Stimulated activated CD8-positive, alpha-beta memory T cell treated with anti-CD3 and anti-CD28 coated beads, Interleukin-7, amount 100 ng/mL, for 24 hours (primary cell): ENCODE measurements around the gene SRMS.

Experiments
- DNase-seq: peaks from one replicate; pipeline ENCODE4 v3.0.0-alpha.2; 2020; ENCODE audit warnings: low read depth

Gene SRMS

DNA sequence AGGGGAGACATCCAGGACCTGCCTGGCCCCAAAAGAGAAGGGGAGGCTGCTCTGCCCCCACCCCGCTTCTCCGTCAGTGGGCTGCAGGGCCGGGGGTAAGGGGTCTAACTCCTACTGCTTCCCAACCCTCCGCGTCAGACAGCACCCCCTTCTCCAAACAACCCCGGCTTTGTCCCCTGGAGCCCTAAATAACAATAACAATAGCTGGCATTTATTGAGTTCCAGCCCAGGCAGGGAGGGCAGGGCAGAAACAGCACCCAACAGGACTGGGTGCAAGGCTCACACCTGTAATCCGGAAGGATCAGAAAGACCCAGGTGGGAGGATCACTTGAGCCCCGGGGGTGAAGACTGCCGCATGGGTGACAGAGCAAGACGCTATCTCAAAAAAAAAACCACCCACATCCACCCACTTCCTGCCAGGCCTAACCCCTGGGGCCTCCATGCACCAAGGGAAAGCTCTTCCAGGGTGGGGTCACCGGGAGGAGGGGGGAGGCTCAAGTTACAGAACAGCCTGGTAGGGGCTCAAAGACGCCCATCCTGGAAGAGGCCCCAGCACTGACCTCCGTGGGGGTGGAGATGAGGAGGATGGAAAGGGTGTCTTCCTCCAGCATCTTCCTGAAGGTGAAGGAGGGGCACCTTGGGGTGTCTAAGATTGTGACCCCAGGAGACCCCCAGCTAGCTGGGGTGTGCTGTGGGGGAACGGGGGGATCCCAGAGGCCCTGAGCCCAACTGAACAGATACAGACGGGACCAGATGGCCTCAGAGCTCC lies 5.1 kb upstream of the SRMS start:
- DNase-seq = no peak

DNA sequence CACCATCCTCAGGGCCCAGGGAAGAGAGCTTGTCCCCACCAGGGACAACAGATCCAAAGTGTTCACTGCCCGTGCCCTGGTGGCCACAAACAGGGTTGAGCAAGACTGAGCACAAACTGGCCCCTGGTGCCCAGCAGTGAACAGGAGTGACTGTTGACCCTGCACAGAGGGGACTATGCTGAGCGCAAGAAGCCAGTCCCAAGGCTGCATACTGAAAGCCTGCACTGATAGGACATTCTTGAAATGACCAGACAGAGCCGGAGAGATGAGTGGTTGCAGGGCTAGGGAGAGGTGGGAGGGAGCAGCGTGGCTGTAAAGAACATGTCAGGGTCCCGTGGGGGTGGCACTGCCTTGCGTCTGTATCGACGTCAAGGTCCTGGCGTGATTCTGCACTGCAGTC lies 3.5 kb upstream of the SRMS start:
- no peak for DNase-seq

DNA sequence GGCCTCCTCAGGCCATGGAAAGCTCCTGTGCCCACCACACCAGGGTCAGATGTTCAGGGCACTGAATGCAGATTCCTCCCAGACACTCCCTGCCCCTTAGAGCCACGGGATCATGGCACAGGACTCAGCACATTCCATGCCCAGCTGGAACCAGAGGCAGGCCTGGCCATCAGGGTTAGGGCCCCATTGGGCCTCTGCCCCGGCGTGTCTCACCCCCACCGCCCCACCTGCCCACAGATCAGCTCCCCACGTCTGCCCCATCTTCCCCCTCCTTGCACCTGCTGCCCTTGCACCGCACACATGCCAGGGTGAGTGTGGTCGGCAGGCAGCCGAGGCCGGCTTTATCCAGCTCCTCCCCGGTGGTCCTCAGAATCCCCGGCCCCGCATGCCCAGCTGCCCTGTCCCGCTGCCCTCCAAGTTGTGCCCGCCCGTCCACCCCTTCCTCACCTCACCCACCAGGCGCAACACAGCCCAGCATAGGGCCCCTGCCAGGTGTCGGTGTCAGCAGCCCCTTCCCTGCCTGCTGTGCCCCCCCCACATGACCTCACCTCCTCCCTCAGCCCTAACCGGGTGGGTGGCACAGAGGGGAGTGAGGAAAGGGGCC lies 2.2 kb upstream of the SRMS start:
- DNase-seq = no peak

DNA sequence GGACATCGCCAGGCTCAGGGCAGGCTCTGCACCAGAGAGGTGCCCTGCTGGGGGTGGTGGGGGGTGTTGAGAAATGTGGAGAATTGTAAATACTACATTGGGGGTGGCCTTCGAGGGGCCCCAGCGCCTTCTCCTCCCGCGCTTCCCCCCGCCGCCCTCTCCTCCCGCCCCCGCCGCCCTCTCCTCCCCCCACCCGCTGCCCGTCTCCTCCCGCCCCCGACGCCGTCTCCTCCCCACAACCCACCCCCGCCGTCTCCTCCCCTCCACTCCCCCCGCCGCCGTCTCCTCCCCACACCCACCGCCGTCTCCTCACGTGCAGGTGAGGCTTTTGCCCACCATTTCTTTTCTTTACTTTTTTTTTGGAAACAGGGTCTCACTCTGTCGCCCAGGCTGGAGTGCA lies 1.5 kb upstream of the SRMS start:
- no peak for DNase-seq

DNA sequence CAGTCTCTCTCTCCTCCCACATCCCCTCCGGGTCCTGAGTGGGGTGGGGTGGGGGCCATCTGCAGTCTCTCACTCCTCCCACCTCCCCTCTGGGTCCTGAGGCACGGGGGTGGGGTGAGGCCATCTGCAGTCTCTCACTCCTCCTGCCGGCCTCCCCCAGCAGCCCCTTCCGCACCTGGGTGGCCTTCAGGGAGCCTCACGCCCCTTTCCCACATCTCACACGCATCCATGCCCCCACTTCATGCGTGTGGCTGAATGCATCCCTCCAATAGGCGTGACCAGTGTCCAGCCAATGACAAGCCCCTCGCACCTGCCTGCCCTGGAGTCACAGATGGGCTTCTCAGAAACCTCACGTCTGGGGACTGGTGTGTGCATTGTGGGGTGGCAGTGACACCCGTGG lies 993 bp upstream of the SRMS start:
- DNase-seq = no peak

DNA sequence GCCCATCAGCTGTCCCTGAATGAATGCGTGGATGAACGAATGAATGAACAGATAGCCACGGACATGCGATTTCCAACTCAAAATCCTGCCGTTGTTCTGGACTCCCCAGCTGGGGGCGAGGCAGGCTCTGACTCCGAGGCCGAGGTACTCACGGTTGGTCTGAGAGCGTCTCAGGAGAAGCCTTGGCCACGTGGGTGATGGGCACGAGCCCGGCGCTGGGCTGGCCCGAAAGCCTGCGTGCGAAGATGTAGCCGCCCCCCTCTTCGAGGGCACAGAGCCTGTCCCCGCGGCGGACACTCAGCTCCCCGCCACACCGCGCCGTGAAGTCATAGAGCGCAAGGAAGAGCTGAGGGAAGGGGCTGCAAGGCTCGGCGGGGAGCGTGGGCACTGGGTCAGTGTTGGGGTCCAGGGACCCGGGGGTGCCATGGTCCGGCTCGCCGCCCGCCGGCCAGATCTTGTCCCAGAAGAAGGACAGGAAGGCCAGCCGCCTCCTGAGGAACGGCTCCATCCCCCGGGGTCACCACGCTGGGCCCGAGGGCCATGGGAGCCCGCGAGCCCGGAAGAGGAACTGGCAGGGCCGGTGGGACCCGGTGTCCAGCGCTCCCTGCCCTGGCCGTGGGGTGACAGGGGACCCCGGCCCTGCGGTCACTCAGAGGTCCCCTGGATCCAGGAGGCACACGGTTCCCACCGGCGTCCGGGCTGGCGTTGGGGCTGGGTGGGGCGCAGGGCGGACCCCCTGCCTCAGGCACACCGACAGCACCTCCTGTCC lies 409 bp downstream of the SRMS start:
- DNase-seq = no peak

DNA sequence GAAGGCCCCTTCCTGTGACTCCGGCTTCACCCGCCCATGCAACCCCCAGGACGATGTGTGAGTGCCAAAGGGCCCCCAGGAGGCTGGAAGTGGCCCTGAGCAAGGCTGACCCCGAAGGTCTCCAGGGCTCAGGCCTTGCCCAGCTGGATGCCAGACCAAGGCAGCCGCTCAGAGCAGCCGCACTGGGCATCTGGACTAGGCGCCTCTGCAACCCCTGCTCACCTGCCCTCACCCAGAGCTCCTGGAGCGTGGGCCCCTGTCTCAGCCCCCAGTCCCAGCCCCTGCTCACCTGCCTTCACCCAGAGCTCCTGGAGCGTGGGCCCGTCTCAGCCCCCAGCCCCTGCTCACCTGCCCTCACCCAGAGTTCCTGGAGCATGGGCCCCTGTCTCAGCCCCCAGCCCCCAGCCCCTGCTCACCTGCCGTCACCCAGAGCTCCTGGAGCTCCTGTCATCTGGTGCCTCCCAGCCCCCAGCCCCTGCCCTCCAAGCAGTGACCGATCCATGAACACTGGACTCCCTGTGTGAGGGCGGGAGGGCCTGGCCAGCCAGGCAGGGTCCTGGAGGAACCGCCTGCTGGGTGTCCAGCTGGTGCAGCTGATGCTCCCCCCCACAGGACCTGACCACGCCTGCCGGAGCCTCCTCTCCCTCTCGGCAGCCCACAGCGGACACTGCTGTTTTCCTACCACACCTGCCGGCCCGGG lies 1.1 kb downstream of the SRMS start:
- no peak for DNase-seq

DNA sequence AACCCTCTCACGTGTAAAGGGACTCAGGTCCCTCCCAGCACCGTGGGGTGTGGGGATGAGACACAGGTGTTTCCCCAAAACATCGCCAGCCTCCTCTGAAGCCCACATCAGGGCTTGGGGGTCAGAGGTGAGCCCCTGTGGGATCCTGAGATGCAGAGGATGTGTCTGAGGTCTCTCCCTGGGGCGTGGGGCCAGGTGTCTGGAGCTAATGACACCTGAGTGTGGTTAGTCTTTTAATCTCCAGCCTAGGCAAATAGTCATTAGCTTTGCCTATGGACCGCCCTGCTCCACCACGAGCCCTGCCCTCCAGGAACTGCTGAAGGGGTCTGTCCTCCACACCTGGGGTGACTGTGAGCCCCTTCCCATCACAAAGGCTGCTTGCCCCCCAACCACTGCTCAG lies 1.7 kb downstream of the SRMS start:
- no peak for DNase-seq

DNA sequence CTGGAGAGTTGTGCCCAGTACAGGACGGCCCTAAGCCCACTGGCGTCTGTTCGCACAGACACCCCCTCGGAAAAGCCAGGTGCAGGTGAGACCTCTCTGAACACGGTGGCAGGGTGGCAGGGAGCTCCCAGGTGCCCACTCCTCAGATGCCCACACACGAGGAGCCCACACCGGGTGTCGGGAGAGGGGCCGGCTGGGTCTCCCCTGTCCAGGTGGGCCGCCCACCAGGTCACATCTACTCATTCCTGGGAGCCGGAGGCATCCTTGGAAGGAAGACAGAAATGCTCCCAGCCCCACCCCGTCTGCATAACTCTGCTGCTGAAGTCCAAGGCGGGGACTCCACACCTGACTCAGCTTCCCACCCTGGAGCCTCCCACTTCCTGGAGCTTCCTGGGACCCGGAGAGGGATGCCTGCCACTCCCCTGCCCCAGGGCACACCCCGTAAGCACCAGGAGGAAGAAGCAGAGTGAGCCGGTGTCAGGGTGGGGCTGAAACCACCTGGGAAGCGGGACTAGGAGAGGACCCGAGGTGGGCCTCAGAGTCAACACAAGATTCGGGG lies 2.5 kb downstream of the SRMS start:
- no peak for DNase-seq

DNA sequence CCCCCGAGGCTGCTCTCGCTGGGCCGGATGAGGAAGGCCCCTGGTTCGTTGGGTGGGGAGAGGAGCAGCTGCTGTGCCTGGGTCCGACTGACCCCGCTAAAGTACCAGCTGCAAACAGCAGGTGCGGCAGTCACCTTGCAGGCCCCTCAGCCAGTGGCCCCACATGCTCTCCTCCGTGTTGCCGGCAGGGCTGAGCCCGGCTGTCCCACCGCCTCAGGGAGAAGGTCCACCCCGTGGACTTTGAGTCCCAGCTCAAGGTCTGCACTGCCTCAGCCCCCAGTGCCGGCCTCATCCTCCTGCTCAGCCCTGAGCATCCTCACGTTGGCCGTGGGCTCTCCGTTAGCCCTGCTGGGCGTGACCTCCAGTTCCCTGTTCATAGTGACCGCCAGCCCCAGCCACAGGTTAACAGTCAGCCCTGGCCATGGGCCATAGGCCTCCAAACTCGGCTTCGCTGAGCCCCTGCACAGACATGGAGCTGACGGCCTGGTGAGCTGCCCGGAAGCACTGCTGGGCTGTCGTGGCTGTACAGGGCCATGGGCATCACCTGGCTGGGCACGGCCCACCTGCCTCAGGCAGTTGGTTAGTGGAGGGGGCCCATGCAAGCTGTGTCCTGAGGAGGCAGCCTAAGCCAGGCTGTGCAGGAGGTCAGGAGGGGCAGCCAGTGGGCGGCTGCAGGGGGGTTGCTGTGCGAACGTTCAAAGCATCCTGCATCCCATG lies 3.1 kb downstream of the SRMS start:
- no peak for DNase-seq

DNA sequence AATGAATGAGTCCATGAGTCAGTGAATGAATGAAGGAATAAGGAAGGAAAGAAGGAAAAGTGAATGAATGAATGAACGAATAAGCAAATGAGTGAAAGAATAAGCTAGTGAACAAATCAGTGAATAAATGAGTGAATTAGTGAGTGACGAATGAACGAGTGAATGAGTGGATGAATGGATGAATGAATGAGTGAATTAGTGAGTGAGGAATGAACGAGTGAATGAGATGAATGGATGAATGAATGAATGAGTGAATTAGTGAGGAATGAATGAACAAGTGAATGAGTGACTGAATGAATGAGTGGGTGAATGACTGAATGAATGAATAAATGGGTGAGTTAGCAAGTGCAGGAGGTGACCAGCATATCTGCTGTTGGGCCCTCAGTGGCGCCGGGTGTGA lies 3.8 kb downstream of the SRMS start:
- DNase-seq = no peak

DNA sequence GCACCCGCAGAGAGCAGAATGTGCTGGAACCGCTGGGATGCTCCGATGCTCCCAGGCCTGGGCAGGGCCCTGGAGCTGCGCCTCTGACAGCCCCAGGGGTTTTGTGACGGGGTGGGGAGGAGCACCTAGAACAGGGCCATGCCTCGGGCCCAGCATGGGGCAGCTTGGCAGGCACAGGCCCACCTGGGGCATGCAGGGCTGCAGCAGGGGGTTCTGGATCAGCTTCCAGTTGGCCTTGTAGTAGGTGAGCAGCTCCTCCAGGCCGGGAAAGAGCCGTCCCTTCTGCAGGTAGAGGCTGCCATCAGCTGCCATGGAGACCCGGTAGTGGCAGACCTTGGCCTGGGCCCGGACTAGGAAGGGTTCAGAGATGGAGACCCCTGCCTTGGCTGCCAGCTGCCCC lies 4.4 kb downstream of the SRMS start:
- DNase-seq = no peak

DNA sequence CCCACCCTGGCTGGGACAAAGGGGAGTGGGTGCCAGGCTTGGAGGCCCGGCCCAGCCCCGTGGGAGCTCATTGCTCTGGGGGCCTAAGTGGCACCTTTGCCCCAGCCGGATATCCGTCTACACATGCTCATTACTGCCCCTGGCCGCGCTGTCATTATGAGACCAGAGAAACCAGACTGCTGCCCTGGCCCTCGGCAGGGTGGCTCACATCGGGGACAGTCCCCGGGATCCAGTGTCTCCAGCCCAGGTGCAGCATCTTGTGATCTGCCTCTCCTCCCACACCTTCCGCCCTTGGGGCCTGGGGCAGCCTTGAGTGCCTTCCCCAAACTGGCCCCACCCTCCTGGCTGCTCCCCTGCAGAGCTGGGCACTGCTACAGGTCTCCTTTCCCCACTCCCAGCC lies 4.9 kb downstream of the SRMS start:
- DNase-seq = no peak

DNA sequence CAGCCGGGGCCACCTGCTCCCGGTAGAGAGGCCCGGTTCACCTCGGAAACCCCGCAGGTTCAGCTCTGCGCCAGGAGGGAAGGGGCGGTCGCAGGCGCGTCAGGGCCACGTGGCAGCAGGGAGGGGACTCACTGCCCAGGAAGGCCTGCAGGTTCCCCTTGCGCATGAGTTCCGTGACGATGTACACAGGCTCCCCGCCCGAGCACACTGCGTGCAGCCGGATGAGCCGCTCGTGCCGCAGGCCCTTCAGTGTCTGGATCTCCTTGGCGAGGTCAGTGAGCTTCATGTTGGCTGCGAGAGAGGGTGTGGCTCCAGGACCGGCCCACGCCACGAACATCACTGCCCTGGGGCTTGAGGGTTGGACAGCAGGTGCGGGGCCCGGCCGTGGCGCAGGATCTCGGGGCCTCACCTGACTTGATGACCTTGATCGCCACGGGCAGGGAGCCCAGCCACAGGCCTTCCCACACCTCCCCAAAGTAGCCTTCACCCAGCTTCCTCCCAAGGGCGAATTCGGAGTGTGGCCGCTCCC lies 5.5 kb downstream of the SRMS start:
- DNase-seq = no peak

DNA sequence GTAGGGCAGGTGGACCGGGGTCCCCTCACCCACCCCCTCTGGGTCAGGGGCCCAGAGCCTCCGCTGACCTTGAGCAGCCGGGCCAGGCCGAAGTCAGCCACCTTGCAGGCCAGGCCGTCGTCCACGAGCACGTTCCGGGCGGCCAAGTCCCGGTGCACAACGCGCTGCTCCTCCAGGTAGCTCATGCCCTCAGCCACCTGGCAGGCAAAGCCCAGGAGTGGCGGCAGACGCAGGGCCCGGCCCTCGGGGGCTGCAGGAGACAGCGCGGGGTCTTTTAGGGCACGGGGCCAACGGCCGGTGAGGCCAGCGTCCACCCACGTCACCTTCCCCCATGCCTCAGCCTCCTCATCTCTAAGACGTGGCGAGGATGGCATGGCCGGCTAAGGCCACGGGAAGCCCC lies 6.2 kb downstream of the SRMS start:
- no peak for DNase-seq

DNA sequence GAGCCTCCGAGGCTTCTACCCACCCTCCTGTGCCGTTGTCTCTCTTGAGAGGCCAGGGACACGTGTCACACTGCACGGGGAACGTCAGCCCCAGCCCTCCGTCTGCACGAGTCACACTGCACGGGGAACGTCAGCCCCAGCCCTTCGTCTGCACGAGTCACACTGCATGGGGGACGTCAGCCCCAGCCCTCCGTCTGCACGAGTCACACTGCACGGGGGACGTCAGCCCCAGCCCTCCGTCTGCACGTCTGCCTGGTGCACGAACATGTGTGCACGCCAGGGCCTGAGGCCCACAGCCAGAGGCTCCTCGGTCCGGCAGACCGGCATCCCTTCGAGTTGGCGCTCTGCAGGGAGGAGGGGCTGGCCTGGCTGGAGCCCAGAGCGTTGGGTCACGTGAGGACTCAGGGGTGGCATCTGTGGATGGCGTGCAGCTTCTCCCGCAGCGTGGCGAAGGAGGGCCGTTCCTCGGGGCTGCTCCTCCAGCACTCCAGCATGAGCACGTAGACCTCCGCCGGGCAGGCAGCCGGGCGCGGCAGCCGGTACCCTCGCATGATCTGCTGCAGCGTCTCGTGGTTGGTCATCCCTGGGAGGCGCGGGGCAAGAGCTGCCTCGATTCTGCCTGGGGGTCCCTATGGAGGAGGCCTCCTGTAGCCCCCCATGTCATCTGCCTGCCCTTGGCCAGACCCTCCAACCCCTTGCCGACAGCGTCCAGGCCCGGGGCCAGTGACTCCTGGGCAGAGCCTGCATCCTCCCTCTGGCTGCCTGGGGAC lies 6.9 kb downstream of the SRMS start:
- no peak for DNase-seq

DNA sequence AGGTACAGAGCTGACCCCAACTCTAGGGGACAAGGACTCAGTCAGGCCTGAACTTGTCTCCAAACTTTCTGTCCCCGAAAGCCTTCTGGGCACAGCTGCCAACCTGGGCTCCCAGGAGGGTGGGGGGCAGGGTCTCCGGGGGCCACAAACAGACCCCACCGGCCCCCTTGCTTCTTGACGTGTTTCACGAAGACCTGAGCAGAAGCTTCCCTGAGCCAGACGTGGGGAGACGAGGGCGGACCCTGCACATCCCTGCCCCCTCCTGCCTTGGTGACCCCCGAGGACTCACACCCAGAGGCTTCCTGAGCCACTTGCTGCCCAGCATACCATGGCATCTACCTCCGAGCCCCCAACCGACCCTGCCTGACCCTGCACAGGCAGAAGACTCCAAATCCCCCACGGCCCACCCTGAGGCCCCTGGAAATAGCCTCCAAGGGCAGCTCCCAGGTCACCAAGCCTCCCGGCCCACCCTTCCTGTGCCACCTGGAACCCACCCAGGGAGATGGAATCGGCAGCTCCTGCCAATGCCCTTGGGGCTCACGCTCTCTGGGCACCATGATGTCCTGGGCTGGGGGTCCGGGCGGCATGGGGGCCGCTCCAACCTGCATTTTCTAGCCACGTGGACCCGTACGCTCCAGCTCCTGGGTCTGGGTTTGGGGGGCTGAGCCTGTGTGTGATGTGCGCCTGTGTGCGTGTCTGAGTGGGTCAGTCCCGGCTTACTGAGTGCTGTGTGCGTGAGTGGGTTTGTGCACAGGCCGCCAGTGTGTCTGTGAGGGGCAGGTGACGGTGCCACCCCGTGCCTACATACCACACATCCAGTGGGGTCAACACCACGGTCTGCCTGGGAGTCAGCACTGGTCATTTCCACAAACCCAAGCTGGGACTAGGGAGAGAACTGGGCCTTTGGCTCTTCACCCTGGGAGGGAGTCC lies 7.8 kb downstream of the SRMS start:
- no peak for DNase-seq

DNA sequence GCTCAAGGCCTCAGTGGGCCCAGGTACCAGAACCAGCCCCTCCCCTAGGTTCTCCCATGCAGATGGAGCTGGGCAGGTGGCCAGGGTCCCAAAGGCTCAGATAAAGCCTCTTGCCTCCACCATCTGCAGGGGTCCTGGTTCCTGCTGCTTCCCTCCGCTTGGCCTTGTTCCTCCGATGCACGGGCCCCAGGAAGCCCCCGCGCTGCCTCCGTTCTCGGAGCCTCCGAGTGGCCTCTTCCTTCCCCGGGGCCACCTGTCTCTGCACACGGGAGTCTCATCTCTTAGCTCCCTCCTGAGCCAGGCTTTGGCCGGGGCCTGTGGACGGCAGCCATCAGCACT lies 8.5 kb downstream of the SRMS start:
- DNase-seq = no peak

DNA sequence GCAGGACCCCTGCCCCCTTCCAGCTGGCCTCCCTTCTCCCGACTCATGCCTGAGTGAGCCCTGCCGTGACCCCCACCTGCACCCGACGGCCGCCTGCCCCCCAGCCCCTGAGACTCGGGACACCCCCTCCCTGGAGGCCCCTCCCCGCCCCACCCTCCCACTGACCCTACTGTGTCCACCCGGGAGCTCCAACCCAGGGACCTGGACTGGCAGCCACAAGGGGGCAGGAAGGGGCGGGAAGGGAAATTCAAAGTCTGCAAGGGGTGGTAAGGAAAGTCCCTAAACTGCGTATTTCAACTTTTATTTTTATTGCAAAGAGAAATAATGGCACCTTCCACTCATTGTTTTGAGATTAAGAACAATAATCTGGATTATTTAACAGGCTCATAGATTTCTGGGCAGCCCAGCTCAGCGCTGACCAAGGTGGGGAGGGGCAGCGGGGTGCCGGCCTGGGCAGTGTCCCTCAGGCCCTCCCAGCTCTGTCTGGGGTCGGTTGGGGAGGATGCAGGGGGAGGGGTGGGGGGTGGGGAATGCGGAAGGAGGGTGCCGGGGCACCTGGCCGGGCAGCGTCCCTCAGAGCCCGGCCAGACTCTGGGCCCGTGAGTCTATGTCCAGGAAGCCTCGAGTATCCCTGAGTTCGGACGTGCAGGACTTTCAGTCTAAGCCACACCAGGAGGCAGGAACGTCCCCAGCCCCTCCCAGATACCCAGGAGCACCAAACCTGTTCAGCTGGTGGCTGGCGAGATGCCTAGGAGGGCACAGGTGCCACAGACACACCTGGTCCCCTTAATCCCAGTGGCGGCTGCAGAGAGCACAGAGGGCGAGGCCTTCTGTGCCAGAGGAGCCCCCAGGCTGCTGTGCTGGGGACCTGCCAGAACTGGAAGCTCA lies 9.1 kb downstream of the SRMS start:
- no peak for DNase-seq
